SU-DHL-6 (cell line): Measurements from ENCODE around the gene RENBP.

Experiments used
- H2AFZ ChIP-seq: fragments of 200-600 bp; sonication (generic); 2 replicates; pipeline ENCODE4 v1.6.1; 2014; ENCODE audit warnings: low read depth, mild to moderate bottlenecking, moderate library complexity, mixed read lengths, antibody characterized with exemption, low read length; ENCODE audit not compliant: severe bottlenecking
- H3F3A ChIP-seq: fragments of 200-600 bp; shearing (Covaris generic); 2 replicates; pipeline ENCODE4 v1.6.0; 2016; ENCODE audit warnings: antibody characterized with exemption, mild to moderate bottlenecking; ENCODE audit not compliant: insufficient read depth
- H3K27ac ChIP-seq: fragments of 200-600 bp; sonication (generic); 2 replicates; pipeline ENCODE4 v1.5.1; 2016; ENCODE audit warnings: low read depth, mild to moderate bottlenecking, low read length, moderate library complexity, mixed read lengths
- H3K27me3 ChIP-seq: fragments of 200-600 bp; sonication (generic), shearing (Covaris generic); 2 replicates; pipeline ENCODE4 v1.6.0; 2014; ENCODE audit warnings: mild to moderate bottlenecking, low read length
- H3K36me3 ChIP-seq: fragments of 200-600 bp; sonication (generic); 2 replicates; pipeline ENCODE4 v1.6.1; 2014; ENCODE audit warnings: mild to moderate bottlenecking, low read length, mixed read lengths
- H3K4me2 ChIP-seq: fragments of 300-600, 200-600 bp; shearing (Covaris generic), sonication (generic); 2 replicates; pipeline ENCODE4 v1.6.0; 2014; ENCODE audit warnings: low read length, low read depth, mild to moderate bottlenecking; ENCODE audit not compliant: poor library complexity, severe bottlenecking
- H3K4me3 ChIP-seq: fragments of 200-600 bp; sonication (generic); 2 replicates; pipeline ENCODE4 v1.5.1; 2014; ENCODE audit warnings: antibody characterized with exemption, low read length, mild to moderate bottlenecking, mixed read lengths; ENCODE audit not compliant: insufficient read depth, poor library complexity, severe bottlenecking
- H3K79me2 ChIP-seq: fragments of 200-600 bp; sonication (generic); 2 replicates; pipeline ENCODE4 v1.6.1; 2014; ENCODE audit warnings: mild to moderate bottlenecking, low read length, moderate library complexity; ENCODE audit not compliant: insufficient read depth
- H3K9ac ChIP-seq: fragments of 200-600 bp; sonication (generic); 2 replicates; pipeline ENCODE4 v1.7.0; 2014; ENCODE audit warnings: mild to moderate bottlenecking, low read length
- H3K9me2 ChIP-seq: fragments of 200-600 bp; sonication (generic); replicated peaks from 2 replicates; pipeline ENCODE4 v1.6.1; 2014; ENCODE audit warnings: low read length; ENCODE audit not compliant: insufficient read depth
- H3K9me3 ChIP-seq: fragments of 200-600 bp; sonication (generic); 2 replicates; pipeline ENCODE4 v1.6.1; 2014; ENCODE audit warnings: low read length, mixed read lengths; ENCODE audit not compliant: insufficient read depth
- H4K20me1 ChIP-seq: fragments of 200-600 bp; sonication (generic); 2 replicates; pipeline ENCODE4 v1.6.1; 2014; ENCODE audit warnings: low read depth, mild to moderate bottlenecking, antibody characterized with exemption, low read length, moderate library complexity, mixed read lengths
- CTCF ChIP-seq: fragments of 200-600 bp; sonication (generic); IDR thresholded peaks from one replicate; pipeline ENCODE4 v1.5.1; 2017; ENCODE audit warnings: antibody characterized with exemption, mild to moderate bottlenecking, low read length, moderate library complexity; ENCODE audit not compliant: insufficient read depth, poor library complexity, severe bottlenecking
- EZH2phosphoT487 ChIP-seq: fragments of 200-600 bp; sonication (generic), shearing (Covaris generic); conservative IDR thresholded peaks from 2 replicates; pipeline ENCODE4 v1.6.1; 2018; ENCODE audit warnings: mild to moderate bottlenecking, antibody characterized with exemption, low read length, moderate library complexity, mixed read lengths

The RENBP gene

GRCh38 chrX:153920546-153920945 is 23.9 kb downstream of the RENBP start:
- Histone ChIP-seq H4K20me1 (no peaks in the 10 kb centered on the region), H3F3A (peaks cover under 1% of the 10 kb centered on the region), H3K27ac (no peak overlapping the region), H2AFZ (no peak overlapping the region), H3K27me3 (no peaks in the 10 kb centered on the region), H3K36me3 (no peaks in the 10 kb centered on the region), H3K9ac (no peak overlapping the region), H3K4me2 (no peak overlapping the region), H3K4me3 (no peak overlapping the region), H3K79me2 (peaks cover 12% of the 10 kb centered on the region; the same call in 1 of the 2 replicates), H3K9me3 (no peaks in the 10 kb centered on the region), H3K9me2 (no peaks in the 10 kb centered on the region)
- TF ChIP-seq CTCF (no peak), EZH2phosphoT487 (no peak)

- no peak overlapping the region for H3K27ac ChIP-seq
- H3K4me2 ChIP-seq: no peak overlapping the region
- H3K27me3 ChIP-seq: no peaks in the 10 kb centered on the region
- H3K9ac ChIP-seq: no peak overlapping the region
- H3K4me3 ChIP-seq: no peak overlapping the region
- H4K20me1 ChIP-seq: no peaks in the 10 kb centered on the region
- H3K9me3 ChIP-seq: no peaks in the 10 kb centered on the region
- no peak for TF ChIP-seq EZH2phosphoT487
- TF ChIP-seq CTCF: no peak
- H3F3A ChIP-seq: no peaks in the 10 kb centered on the region
- H3K79me2 ChIP-seq: peaks cover 3% of the 10 kb centered on the region; the same call in 1 of the 2 replicates
- H2AFZ ChIP-seq: no peak overlapping the region
- no peaks in the 10 kb centered on the region for H3K9me2 ChIP-seq
- H3K36me3 ChIP-seq: no peaks in the 10 kb centered on the region
Measured at GRCh38 chrX:153919281-153919680, 25.2 kb downstream of the RENBP start.

GRCh38 chrX:153917869-153918268 is 26.6 kb downstream of the RENBP start:
- Histone ChIP-seq H3K9me2 (no peaks in the 10 kb centered on the region), H3K79me2 (no peaks in the 10 kb centered on the region), H2AFZ (no peak overlapping the region), H4K20me1 (no peaks in the 10 kb centered on the region), H3K4me2 (no peak overlapping the region), H3K27ac (no peak overlapping the region), H3K9me3 (no peaks in the 10 kb centered on the region), H3K36me3 (no peaks in the 10 kb centered on the region), H3F3A (no peaks in the 10 kb centered on the region), H3K9ac (no peak overlapping the region), H3K27me3 (no peaks in the 10 kb centered on the region), H3K4me3 (no peak overlapping the region)
- TF ChIP-seq CTCF (no peak), EZH2phosphoT487 (no peak)
